MM.1S (cell line): ENCODE measurements around the gene KCTD11.
A peak's percentile ranks its signal among the peaks of the same experiment; 100 is the strongest.

Source experiments
- DNase-seq: peaks from one replicate; pipeline ENCODE4 v3.0.0-alpha.2; 2015
- H2AFZ ChIP-seq: fragments of 300-600 bp; sonication (generic); 2 replicates; pipeline ENCODE4 v1.6.0; 2016; ENCODE audit warnings: antibody characterized with exemption, low read length
- H3F3A ChIP-seq: fragments of 300-600 bp; sonication (generic); 2 replicates; pipeline ENCODE4 v1.6.1; 2016; ENCODE audit warnings: mild to moderate bottlenecking, antibody characterized with exemption, low read length, moderate library complexity, mixed read lengths; ENCODE audit not compliant: insufficient read depth
- H3K27ac ChIP-seq: fragments of 300-600 bp; sonication (generic); 2 replicates; pipeline ENCODE4 v1.5.1; 2016; ENCODE audit warnings: mild to moderate bottlenecking, low read length
- H3K27me3 ChIP-seq: fragments of 300-600 bp; sonication (generic); replicated peaks from 2 replicates; pipeline ENCODE4 v1.6.0; 2016; ENCODE audit warnings: low read length; ENCODE audit not compliant: insufficient read depth
- H3K36me3 ChIP-seq: fragments of 300-600 bp; sonication (generic); replicated peaks from 2 replicates; pipeline ENCODE4 v1.6.1; 2016; ENCODE audit warnings: mild to moderate bottlenecking, low read length, mixed read lengths; ENCODE audit not compliant: insufficient read depth
- H3K4me1 ChIP-seq: fragments of 300-600 bp; sonication (generic); 2 replicates; pipeline ENCODE4 v1.6.1; 2016; ENCODE audit warnings: low read length, mixed read lengths
- H3K4me2 ChIP-seq: fragments of 300-600 bp; sonication (generic); 2 replicates; pipeline ENCODE4 v1.6.0; 2016; ENCODE audit warnings: low read depth, low read length
- H3K4me3 ChIP-seq: fragments of 300-600 bp; sonication (generic); 2 replicates; pipeline ENCODE4 v1.5.1; 2016; ENCODE audit warnings: low read length, mixed read lengths
- H3K79me2 ChIP-seq: fragments of 300-600 bp; sonication (generic); 2 replicates; pipeline ENCODE4 v1.6.1; 2016; ENCODE audit warnings: mixed run types, low read length, mixed read lengths
- H3K9ac ChIP-seq: fragments of 300-600 bp; sonication (generic); 2 replicates; pipeline ENCODE4 v1.6.1; 2016; ENCODE audit warnings: low read length, mixed read lengths
- H3K9me2 ChIP-seq: fragments of 300-600 bp; sonication (generic); replicated peaks from 2 replicates; pipeline ENCODE4 v1.6.1; 2016; ENCODE audit warnings: mild to moderate bottlenecking, low read length, mixed read lengths; ENCODE audit not compliant: insufficient read depth
- H3K9me3 ChIP-seq: fragments of 300-600 bp; sonication (generic); replicated peaks from 2 replicates; pipeline ENCODE4 v1.6.1; 2016; ENCODE audit warnings: mild to moderate bottlenecking, low read length, mixed read lengths; ENCODE audit not compliant: insufficient read depth
- H4K20me1 ChIP-seq: fragments of 300-600 bp; sonication (generic); 2 replicates; pipeline ENCODE4 v1.6.1; 2016; ENCODE audit warnings: mild to moderate bottlenecking, low read length, moderate library complexity, mixed read lengths; ENCODE audit not compliant: insufficient read depth
- EZH2 ChIP-seq: fragments of 300-600 bp; sonication (generic); optimal IDR thresholded peaks from 2 replicates; pipeline ENCODE3; 2017; ENCODE audit warnings: low read depth, mild to moderate bottlenecking, antibody characterized with exemption, low read length, mixed read lengths
- EZH2phosphoT487 ChIP-seq: fragments of 300-600 bp; sonication (generic); IDR thresholded peaks from 2 replicates; pipeline ENCODE4 v1.6.1; 2018; ENCODE audit warnings: antibody characterized with exemption, low read length
- TF ChIP-seq, protein P1 (sequence below): fragments of 300-600 bp; sonication (generic); IDR thresholded peaks from 2 replicates; pipeline ENCODE4 v1.5.1; 2016; ENCODE audit warnings: antibody characterized with exemption, low read length, mixed read lengths

The KCTD11 gene

DNA sequence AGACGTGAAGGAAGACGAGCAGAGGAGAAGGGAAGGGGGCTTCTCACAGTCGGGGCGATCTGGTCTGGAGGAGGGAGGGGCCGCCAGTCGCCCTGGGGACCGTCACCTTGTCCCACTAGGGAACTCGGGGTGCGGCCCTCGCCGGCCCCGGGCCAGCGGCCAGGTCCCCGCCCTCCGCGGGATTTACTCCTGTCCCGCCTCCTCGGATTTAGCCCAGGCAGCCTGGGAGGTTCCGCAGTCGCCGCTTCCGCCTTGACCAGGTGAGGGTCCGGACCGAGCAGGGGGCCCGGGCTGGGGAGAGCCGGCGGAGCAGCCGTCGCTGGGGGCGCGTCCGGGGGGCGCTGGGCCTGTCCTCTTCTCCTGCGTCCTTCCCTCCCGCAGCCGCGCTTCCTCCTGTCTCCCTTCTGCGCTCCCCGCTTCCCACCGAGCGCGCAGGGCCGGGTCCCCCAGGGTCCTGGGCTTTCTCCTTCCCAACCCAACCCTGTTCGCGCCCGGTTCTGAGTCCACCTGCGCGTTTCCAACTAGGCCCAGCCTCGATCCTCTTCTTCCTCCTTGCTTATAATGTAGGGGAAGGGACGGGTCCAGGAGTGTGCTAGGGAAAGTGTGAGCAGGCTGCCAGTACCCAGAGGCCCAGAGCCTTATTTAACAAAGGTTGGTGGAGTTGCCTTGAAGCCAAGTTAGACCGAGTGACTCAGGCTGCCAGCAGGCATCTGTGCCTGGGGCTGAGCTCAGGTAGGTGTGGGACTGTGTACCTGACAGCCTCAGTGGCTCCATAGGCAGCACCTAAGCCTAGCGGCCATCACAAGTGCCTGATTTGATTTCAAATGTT, 29.1 kb downstream of the KCTD11 start, which contains the start of gene TNK1:
Gene TNK1 (plus strand): TSS at position 235 of the 829 bp plus-strand sequence. CDS start 1,838 bp downstream, outside the sequence.
- Histone ChIP-seq H3K79me2 (no peaks in the 10 kb centered on the region), H3K4me3 (no peak within 1 kb of the TSS), H3K9me3 (no peaks in the 10 kb centered on the region), H3F3A (no peaks in the 10 kb centered on the region), H3K27me3 (peaks cover 51% of the 10 kb centered on the region), H2AFZ (no peak within 1 kb of the TSS), H3K27ac (no peak within 1 kb of the TSS), H3K36me3 (no peaks in the 10 kb centered on the region), H4K20me1 (no peaks in the 10 kb centered on the region), H3K9me2 (no peaks in the 10 kb centered on the region), H3K9ac (no peak within 1 kb of the TSS), H3K4me1 (peaks cover 4% of the 10 kb centered on the region; the same call in 1 of the 2 replicates), H3K4me2 (no peak within 1 kb of the TSS)
- TF ChIP-seq, protein P1, sequence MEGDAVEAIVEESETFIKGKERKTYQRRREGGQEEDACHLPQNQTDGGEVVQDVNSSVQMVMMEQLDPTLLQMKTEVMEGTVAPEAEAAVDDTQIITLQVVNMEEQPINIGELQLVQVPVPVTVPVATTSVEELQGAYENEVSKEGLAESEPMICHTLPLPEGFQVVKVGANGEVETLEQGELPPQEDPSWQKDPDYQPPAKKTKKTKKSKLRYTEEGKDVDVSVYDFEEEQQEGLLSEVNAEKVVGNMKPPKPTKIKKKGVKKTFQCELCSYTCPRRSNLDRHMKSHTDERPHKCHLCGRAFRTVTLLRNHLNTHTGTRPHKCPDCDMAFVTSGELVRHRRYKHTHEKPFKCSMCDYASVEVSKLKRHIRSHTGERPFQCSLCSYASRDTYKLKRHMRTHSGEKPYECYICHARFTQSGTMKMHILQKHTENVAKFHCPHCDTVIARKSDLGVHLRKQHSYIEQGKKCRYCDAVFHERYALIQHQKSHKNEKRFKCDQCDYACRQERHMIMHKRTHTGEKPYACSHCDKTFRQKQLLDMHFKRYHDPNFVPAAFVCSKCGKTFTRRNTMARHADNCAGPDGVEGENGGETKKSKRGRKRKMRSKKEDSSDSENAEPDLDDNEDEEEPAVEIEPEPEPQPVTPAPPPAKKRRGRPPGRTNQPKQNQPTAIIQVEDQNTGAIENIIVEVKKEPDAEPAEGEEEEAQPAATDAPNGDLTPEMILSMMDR = no peak
- no peak for TF ChIP-seq EZH2
- TF ChIP-seq EZH2phosphoT487 = no peak
- no peak for DNase-seq

DNA sequence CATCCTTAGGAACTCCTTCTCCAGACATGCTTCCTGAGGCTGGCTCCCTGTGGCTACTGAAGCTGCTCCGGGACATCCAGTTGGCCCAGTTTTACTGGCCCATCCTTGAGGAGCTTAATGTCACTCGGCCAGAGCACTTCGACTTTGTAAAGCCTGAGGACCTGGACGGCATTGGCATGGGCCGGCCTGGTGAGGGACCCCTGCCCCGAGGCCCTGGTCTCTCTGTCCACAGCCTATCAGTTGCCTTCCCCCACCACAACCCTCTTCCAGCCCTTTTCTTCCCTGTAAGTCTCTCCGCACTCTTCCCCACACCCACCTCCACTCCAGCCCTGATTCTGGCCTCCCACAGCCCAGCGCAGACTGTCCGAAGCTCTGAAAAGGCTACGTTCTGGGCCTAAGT, 30.9 kb downstream of the KCTD11 start:
- Histone ChIP-seq H3K4me3 (no peak overlapping the region), H3K9ac (no peak overlapping the region), H3F3A (no peaks in the 10 kb centered on the region), H3K9me3 (no peaks in the 10 kb centered on the region), H3K27ac (no peak overlapping the region), H3K9me2 (no peaks in the 10 kb centered on the region), H3K27me3 (peaks cover 46% of the 10 kb centered on the region), H2AFZ (no peak overlapping the region), H3K36me3 (no peaks in the 10 kb centered on the region), H3K4me1 (peaks cover 4% of the 10 kb centered on the region; the same call in 1 of the 2 replicates), H3K4me2 (no peak overlapping the region), H4K20me1 (no peaks in the 10 kb centered on the region), H3K79me2 (no peaks in the 10 kb centered on the region)
- no peak for DNase-seq
- TF ChIP-seq EZH2 (no peak), EZH2phosphoT487 (no peak)
- TF ChIP-seq, protein P1 = no peak

DNA sequence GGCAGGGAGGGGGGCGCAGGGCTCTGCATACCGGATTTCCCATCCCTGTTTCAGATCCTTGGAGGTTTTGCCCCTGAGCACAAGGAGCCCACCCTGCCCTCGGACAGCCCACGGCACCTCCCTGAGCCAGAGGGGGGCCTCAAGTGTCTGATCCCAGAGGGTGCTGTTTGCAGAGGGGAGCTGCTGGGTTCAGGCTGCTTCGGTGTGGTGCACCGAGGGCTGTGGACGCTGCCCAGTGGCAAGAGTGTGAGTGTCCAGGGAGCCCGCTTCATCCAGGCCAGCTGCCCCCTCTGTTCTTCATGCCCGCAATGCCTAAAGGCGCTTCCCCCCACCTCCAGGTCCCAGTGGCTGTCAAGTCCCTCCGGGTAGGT, 31.4 kb downstream of the KCTD11 start:
- H4K20me1 ChIP-seq = no peaks in the 10 kb centered on the region
- peak overlapping the region; percentile 87 for H2AFZ ChIP-seq
- H3K27me3 ChIP-seq = peaks cover 46% of the 10 kb centered on the region
- H3K4me2 ChIP-seq = peak overlapping the region; percentile 83; the same call in 1 of the 2 replicates
- peaks cover 4% of the 10 kb centered on the region; the same call in 1 of the 2 replicates for H3K4me1 ChIP-seq
- H3K9me3 ChIP-seq = no peaks in the 10 kb centered on the region
- H3K79me2 ChIP-seq = no peaks in the 10 kb centered on the region
- no peak overlapping the region for H3K27ac ChIP-seq
- H3K4me3 ChIP-seq = no peak overlapping the region
- no peaks in the 10 kb centered on the region for H3F3A ChIP-seq
- TF ChIP-seq EZH2 (no peak), EZH2phosphoT487 (no peak)
- TF ChIP-seq, protein P1 = no peak
- no peak overlapping the region for H3K9ac ChIP-seq
- no peak for DNase-seq
- H3K9me2 ChIP-seq = no peaks in the 10 kb centered on the region
- H3K36me3 ChIP-seq = no peaks in the 10 kb centered on the region
